Natural killer cell (primary cell): Measurements from ENCODE around the gene CTAGE1. TPM values are rescaled to one million over a fixed set of nuclear protein-coding genes. Genes with fewer than 3 reads are reported as not detected.

ENCODE experiments used
- total RNA-seq, 4 donors: library from RNA; stranded (reverse); fragments of 120-200 nt in 1 of 4; gene quantifications; one replicate each; pipeline versions ENCODE4 v1.2.3 to v1.2.4, GENCODE V29; 2013 to 2022

The CTAGE1 gene
- total RNA-seq, 3 donors from 2014 or later (not counting 1 experiment from before 2014, with no cell fraction given): not detected

Other genes with a start within 250 kb of the CTAGE1 start
- gene GATA6, start 248.3 kb downstream of the CTAGE1 start, total RNA-seq: 1 to 10 TPM in 2 of 3 donors, under 1 TPM in 1; 0.54 to 1.1 (median 1.0) TPM